HUES6 (cell line): ENCODE data around the gene NUDT22.

Experiments
- H3K27ac ChIP-seq: 2 replicates; pipeline ENCODE4 v1.7.0; 2013; ENCODE audit warnings: low read depth, mild to moderate bottlenecking, low read length, inconsistent platforms
- H3K27me3 ChIP-seq: 2 replicates; pipeline ENCODE4 v1.6.1; 2013; ENCODE audit warnings: low read length; ENCODE audit not compliant: control insufficient read depth, insufficient read depth
- H3K36me3 ChIP-seq: 2 replicates; pipeline ENCODE4 v1.6.1; 2013; ENCODE audit warnings: low read length; ENCODE audit not compliant: control insufficient read depth, insufficient read depth
- H3K4me1 ChIP-seq: 2 replicates; pipeline ENCODE4 v1.6.1; 2013; ENCODE audit warnings: low read length; ENCODE audit not compliant: control insufficient read depth, insufficient read depth
- H3K4me3 ChIP-seq: 2 replicates; pipeline ENCODE4 v1.5.1; 2013; ENCODE audit warnings: low read depth, low read length
- H3K9ac ChIP-seq: one replicate; pipeline ENCODE4 v1.6.1; 2013; ENCODE audit warnings: mild to moderate bottlenecking, low read length
- H3K9me3 ChIP-seq: 2 replicates; pipeline ENCODE4 v1.6.1; 2013; ENCODE audit warnings: low read depth, low read length; ENCODE audit not compliant: control insufficient read depth, insufficient read depth

The NUDT22 gene

DNA sequence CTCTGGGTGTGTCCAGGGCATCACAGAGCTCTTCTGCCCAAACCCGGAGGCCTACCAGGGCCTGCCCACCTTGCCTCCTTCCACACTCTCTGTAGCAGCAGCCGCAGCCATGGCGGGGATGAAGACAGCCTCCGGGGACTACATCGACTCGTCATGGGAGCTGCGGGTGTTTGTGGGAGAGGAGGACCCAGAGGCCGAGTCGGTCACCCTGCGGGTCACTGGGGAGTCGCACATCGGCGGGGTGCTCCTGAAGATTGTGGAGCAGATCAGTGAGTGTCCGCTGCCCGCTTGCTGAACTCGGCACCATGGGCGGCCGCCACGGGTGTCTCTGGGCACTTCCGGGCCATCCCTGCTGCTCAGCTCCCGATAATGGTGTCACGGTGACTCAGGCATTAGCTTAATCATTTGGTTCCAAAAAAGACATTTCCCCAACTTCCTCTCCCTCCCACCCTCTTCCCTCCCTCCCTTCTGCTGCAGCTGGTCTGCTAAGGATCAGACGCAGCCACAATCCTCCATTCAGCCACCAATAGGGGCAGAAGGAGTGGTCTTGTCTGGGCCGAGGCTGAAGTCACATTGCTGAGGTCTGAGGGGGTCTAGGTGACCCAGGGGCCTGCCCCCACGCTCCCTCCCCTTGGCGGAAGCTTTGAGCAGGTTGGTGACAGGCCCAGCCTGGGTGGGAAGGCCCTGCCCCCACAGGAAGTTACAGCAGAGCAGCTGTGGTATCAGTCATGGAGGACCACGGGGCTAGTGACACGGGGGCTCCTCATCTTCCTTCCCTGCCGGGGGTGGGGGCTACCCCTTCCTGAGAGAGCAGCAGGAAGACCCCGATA lies 18.6 kb upstream of the NUDT22 start:
- Histone ChIP-seq H3K9me3 (no peaks in the 10 kb centered on the region), H3K9ac (peak overlapping the region; percentile 46), H3K4me3 (no peak overlapping the region), H3K4me1 (peaks cover 8% of the 10 kb centered on the region; the same call in 1 of the 2 replicates), H3K36me3 (peaks cover 79% of the 10 kb centered on the region), H3K27me3 (no peaks in the 10 kb centered on the region), H3K27ac (no peak overlapping the region; the same call in 1 of the 2 replicates)

DNA sequence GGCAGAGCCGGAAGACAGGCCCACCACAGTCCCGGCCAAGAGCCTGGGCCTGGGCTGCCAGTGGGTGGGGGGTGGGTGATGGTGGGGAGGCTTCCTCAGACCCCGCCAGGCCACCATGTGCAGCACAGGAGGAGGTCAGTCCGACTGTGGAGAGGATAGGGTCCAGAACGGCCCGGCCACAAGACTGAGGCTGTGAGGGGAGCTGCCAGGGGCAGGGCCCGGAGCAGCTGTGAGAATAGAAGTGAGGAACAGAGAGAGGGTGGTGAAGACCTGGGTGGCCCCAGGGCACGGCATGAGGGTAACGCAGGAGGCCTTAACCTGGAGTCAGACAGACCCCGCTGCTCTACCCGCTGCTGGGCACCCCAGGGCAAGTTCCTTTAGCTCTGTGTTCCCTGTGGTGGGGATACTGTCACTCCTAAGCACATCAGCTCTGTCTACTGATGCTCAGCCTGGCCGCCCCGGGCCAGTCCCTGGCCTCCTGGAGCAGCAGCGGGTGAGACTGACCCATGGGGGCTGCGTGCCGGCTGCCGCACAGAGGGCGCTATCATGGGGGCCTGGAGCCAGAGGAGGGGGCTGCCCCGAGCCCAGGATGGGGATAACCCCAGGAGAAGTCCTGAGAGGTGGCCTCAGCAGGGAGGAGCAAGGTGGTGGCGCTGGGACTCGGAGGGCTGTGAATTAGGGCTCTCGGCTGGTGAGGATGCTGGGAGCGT lies 17.8 kb upstream of the NUDT22 start:
- H3K4me1 ChIP-seq: peaks cover 8% of the 10 kb centered on the region; the same call in 1 of the 2 replicates
- H3K36me3 ChIP-seq: peaks cover 73% of the 10 kb centered on the region
- H3K4me3 ChIP-seq: no peak overlapping the region
- no peak overlapping the region for H3K27ac ChIP-seq
- no peaks in the 10 kb centered on the region for H3K27me3 ChIP-seq
- H3K9ac ChIP-seq: no peak overlapping the region
- no peaks in the 10 kb centered on the region for H3K9me3 ChIP-seq

DNA sequence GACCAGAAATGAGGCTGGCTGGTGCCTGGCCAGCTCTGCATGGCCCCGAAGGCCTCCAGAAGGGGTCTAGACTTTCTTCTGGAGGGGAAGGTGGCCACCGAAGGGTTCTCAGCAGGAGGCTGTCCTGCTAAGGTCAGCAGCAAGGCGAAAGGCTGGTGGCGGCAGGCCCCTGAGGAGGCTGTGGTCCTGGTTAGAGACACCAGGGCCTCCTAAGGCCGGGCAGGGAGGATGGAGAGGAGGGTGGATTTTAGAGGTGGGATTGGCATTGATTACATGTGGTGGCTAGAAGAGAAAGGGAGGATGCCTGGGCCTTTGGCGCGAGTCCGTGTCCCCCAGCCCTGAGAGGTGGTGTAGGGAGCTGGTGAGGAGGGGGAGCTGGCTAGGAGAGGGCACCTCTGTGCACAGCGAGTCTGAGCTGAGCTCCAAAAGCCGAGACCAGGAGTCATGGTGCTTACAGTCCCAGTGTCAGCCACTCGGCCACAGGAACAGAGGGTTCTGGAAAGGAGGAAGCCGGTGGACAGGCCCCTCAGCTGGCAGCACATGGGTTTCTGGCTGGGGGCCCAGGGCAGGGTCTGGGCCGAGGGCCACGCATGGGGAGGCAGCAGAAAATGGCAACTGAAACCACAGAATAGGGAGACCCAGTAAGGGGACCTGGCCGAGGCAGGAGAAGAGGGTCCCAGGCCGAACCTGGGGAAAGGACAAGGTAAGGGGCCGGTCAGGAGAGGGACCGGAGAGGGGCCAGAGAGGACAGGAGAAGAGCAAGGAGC lies 17.1 kb upstream of the NUDT22 start:
- Histone ChIP-seq H3K9me3 (no peaks in the 10 kb centered on the region), H3K9ac (no peak overlapping the region), H3K27ac (no peak overlapping the region), H3K27me3 (no peaks in the 10 kb centered on the region), H3K4me3 (no peak overlapping the region), H3K36me3 (peaks cover 66% of the 10 kb centered on the region), H3K4me1 (peaks cover 8% of the 10 kb centered on the region; the same call in 1 of the 2 replicates)

DNA sequence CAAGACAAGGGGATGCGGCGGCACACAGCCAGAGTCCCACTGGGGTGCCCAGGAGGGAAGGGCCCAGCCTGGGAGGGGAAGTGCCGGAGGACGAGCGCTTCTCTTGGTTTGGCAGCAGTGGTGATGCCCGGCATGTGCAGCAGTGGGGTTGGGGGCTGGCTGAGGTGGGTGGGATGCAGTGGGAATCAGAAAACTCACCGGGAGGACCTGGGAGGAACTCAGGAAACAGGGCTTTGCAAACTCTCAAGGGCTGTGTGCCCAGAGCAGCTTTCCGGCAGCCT lies 16.6 kb upstream of the NUDT22 start:
- Histone ChIP-seq H3K4me3 (no peak overlapping the region), H3K27me3 (no peaks in the 10 kb centered on the region), H3K4me1 (peaks cover 8% of the 10 kb centered on the region; the same call in 1 of the 2 replicates), H3K9ac (no peak overlapping the region), H3K36me3 (peaks cover 61% of the 10 kb centered on the region), H3K9me3 (no peaks in the 10 kb centered on the region), H3K27ac (no peak overlapping the region)

DNA sequence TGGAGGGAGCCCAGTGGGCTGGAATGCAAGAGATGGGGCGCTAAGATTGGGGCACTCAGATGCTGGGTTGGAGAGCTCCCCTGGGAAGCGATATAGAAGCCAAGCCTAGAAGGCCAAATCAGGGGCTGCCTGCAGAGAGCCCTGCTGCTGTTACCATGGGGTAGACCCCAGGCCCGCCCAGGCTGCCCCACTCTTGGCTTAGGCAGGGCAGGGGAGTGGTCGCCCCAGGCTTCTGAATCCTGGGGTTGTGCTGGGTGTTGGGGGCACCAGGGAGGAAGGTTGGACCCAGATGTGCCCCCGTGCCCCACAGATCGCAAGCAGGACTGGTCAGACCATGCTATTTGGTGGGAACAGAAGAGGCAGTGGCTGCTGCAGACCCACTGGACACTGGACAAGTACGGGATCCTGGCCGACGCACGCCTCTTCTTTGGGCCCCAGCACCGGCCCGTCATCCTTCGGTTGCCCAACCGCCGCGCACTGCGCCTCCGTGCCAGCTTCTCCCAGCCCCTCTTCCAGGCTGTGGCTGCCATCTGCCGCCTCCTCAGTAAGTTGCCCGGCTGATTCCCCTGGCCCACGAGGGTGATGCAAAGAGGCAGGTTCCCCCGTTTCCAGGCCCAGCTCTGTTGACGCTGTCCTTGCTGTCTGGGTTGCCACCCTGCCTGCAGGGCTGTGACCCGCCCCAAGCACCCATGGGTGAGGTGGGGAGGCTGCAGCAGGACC lies 15.6 kb upstream of the NUDT22 start:
- no peak overlapping the region for H3K27ac ChIP-seq
- H3K27me3 ChIP-seq: no peaks in the 10 kb centered on the region
- no peak overlapping the region for H3K9ac ChIP-seq
- H3K9me3 ChIP-seq: no peaks in the 10 kb centered on the region
- H3K36me3 ChIP-seq: peaks cover 59% of the 10 kb centered on the region
- H3K4me3 ChIP-seq: no peak overlapping the region
- peaks cover 8% of the 10 kb centered on the region; the same call in 1 of the 2 replicates for H3K4me1 ChIP-seq

DNA sequence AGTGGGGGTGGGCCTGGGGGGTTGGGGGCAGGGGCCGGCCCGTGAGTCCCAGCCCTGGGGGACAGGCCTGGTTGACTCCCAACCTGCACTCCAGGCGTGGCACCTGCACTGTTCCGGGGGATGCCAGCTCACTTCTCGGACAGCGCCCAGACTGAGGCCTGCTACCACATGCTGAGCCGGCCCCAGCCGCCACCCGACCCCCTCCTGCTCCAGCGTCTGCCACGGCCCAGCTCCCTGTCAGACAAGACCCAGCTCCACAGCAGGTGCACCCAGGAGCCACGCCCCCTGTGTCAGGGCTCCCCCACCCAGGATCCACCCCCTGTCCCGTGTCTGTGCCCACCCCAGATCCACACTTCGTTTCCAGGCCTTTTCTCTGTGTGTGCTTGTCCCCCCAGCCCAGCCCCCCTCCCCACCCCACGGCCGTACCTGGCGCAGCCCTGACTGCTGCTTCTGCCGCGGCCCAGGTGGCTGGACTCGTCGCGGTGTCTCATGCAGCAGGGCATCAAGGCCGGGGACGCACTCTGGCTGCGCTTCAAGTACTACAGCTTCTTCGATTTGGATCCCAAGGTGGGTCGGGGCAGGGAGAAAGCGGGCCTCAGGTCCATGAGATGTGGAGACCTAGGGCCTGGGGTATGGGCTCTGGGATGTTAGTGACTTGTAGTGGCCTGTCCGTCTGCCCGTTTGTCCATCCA lies 14.7 kb upstream of the NUDT22 start:
- no peak overlapping the region for H3K9ac ChIP-seq
- H3K4me1 ChIP-seq: peaks cover 8% of the 10 kb centered on the region; the same call in 1 of the 2 replicates
- H3K27me3 ChIP-seq: no peaks in the 10 kb centered on the region
- no peak overlapping the region for H3K4me3 ChIP-seq
- peaks cover 50% of the 10 kb centered on the region for H3K36me3 ChIP-seq
- H3K27ac ChIP-seq: no peak overlapping the region
- no peaks in the 10 kb centered on the region for H3K9me3 ChIP-seq

DNA sequence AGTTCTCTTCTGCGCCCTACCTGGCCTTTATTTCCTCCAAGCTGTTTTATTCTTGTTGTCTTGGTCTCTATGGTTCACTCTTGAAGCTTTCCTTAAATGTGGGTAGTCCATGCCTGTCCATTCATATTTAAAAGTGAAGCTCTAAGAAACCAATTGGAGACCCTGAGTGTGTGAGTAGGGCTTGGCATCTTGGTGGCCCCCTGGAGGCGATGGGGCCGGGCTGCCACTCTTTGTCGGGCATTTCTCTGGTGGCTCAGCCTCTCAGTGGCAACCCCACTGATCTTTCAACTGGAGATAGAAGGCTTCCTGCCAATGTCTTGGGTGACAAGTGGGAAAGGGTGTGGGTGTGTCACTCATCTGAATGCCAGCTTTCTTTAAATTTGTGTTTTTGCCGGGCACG lies 9.2 kb upstream of the NUDT22 start:
- Histone ChIP-seq H3K4me3 (no peak overlapping the region), H3K27me3 (no peaks in the 10 kb centered on the region), H3K27ac (no peak overlapping the region), H3K9me3 (no peaks in the 10 kb centered on the region), H3K4me1 (no peaks in the 10 kb centered on the region), H3K36me3 (peaks cover 33% of the 10 kb centered on the region), H3K9ac (no peak overlapping the region)

DNA sequence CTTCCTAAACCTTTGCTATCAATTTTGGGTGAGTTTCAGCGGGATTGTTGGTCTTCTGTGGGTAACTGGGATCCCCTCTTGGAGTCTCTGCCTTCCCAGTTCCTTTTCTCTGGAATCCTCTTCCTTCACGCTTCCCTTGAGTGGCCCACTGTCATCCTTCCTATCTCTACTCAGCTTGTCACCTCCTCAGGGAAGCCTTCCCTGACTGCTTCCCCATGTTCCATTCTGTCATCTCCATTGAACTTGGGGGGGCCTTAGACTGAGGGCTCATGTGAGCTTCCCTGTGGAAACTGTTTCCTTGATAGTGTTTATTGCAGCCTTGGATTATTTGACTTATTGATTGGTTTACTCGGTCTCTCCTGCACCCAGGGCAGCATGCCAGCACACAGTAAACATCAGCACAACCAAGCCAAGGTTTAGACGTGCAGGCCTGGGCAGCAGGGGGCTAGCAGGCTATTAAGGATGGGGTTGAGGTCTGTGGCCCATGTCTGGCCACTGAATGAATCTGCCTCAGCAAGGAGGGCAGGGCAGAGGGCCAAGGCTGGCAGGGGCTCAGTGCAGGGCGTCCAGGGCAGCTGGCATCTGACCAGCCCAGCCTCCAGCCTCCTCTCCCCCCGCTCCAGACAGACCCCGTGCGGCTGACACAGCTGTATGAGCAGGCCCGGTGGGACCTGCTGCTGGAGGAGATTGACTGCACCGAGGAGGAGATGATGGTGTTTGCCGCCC lies 7.3 kb upstream of the NUDT22 start:
- Histone ChIP-seq H3K9me3 (no peaks in the 10 kb centered on the region), H3K4me1 (no peaks in the 10 kb centered on the region), H3K36me3 (peaks cover 37% of the 10 kb centered on the region), H3K27ac (no peak overlapping the region), H3K9ac (no peak overlapping the region), H3K27me3 (no peaks in the 10 kb centered on the region), H3K4me3 (no peak overlapping the region)

DNA sequence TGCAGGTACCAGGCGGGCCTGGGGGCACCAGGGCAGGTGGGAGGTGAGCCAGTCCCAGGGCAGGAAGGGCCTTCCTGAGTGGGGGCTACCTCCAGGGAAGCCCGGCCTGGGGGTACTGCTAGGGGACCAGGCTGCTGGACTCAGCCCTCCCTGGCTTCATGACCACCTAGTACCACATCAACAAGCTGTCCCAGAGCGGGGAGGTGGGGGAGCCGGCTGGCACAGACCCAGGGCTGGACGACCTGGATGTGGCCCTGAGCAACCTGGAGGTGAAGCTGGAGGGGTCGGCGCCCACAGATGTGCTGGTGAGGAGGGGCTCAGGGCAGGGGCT lies 6.8 kb upstream of the NUDT22 start:
- Histone ChIP-seq H3K9ac (no peak overlapping the region), H3K36me3 (peaks cover 42% of the 10 kb centered on the region), H3K4me3 (no peak overlapping the region), H3K9me3 (no peaks in the 10 kb centered on the region), H3K27me3 (no peaks in the 10 kb centered on the region), H3K27ac (no peak overlapping the region), H3K4me1 (no peaks in the 10 kb centered on the region)

DNA sequence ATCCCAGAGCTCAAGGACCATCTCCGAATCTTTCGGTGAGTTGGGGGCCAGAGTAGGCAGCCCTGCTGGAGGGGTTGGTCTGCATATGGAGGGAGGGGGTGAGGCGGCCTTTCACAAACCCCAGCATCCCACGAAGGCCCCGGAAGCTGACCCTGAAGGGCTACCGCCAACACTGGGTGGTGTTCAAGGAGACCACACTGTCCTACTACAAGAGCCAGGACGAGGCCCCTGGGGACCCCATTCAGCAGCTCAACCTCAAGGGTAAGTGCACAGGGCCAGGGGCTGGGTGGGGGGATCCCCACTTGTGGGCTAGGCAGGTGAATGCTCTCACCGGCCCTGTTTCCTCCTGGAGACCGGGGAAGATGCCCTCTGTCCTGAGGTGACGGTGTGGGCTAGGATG lies 6.3 kb upstream of the NUDT22 start:
- no peak overlapping the region for H3K27ac ChIP-seq
- no peaks in the 10 kb centered on the region for H3K27me3 ChIP-seq
- H3K36me3 ChIP-seq: peaks cover 45% of the 10 kb centered on the region
- H3K4me3 ChIP-seq: no peak overlapping the region
- no peaks in the 10 kb centered on the region for H3K9me3 ChIP-seq
- no peaks in the 10 kb centered on the region for H3K4me1 ChIP-seq
- H3K9ac ChIP-seq: no peak overlapping the region
